Measurements from ENCODE around the gene TRIM29.

- no peak for TF ChIP-seq CTCF (conservative IDR thresholded peaks at IDR 0.05; ENCODE audit: low read depth, low read length)
- TF ChIP-seq EZH2phosphoT487 (IDR thresholded peaks at IDR 0.05; ENCODE audit: borderline replicate concordance, low read length) = no peak
- no peak for TF ChIP-seq EZH2 (IDR thresholded peaks at IDR 0.05; ENCODE audit: low read length, unreplicated experiment)
Measured at GRCh38 chr11:120121914-120122473, 15.9 kb downstream of the TRIM29 start.

Measured in PC-3 (cell line).